ENCODE data around the gene USP32. TPM values are rescaled to one million over a fixed set of nuclear protein-coding genes. Genes with fewer than 3 reads are reported as not detected.
A peak's percentile ranks its signal among the peaks of the same experiment; 100 is the strongest.
"Not testable (repeated sequence)": the region's sequence is repeated elsewhere in the genome, so short reads cannot be mapped to it uniquely, and the experiment has no call there.

Gene USP32
- total and polyA plus RNA-seq, 10 of the 15 experiments (the other 5 are each of a cell fraction or from before 2014, with no cell fraction given) = 7.8 to 37.3 (median 25.5) TPM

- TF ChIP-seq, protein P1, sequence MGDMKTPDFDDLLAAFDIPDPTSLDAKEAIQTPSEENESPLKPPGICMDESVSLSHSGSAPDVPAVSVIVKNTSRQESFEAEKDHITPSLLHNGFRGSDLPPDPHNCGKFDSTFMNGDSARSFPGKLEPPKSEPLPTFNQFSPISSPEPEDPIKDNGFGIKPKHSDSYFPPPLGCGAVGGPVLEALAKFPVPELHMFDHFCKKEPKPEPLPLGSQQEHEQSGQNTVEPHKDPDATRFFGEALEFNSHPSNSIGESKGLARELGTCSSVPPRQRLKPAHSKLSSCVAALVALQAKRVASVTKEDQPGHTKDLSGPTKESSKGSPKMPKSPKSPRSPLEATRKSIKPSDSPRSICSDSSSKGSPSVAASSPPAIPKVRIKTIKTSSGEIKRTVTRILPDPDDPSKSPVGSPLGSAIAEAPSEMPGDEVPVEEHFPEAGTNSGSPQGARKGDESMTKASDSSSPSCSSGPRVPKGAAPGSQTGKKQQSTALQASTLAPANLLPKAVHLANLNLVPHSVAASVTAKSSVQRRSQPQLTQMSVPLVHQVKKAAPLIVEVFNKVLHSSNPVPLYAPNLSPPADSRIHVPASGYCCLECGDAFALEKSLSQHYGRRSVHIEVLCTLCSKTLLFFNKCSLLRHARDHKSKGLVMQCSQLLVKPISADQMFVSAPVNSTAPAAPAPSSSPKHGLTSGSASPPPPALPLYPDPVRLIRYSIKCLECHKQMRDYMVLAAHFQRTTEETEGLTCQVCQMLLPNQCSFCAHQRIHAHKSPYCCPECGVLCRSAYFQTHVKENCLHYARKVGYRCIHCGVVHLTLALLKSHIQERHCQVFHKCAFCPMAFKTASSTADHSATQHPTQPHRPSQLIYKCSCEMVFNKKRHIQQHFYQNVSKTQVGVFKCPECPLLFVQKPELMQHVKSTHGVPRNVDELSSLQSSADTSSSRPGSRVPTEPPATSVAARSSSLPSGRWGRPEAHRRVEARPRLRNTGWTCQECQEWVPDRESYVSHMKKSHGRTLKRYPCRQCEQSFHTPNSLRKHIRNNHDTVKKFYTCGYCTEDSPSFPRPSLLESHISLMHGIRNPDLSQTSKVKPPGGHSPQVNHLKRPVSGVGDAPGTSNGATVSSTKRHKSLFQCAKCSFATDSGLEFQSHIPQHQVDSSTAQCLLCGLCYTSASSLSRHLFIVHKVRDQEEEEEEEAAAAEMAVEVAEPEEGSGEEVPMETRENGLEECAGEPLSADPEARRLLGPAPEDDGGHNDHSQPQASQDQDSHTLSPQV (IDR thresholded peaks at IDR 0.05) = no peak
Observed at GRCh38 chr17:60223456-60223855, 168.5 kb downstream of the USP32 start (continued).

GRCh38 chr17:60218774-60219173, 173.2 kb downstream of the USP32 start:
- FAIRE-seq; H3K9me3 ChIP-seq (replicated peaks; ENCODE audit: control insufficient read depth, insufficient read depth, low read length); H3K4me1 ChIP-seq (ENCODE audit: control insufficient read depth, insufficient read depth, low read length); H3K27me3 ChIP-seq (replicated peaks in 1 of 2; ENCODE audit: control insufficient read depth in 2 of 2, insufficient read depth in 2 of 2, low read length in 1 of 2); DNase-seq (ENCODE audit: low read depth, low spot score); POLR2A ChIA-PET; H2AFZ ChIP-seq (ENCODE audit: control insufficient read depth, low read depth, low read length); intact Hi-C loops (cut with micrococcal nuclease; ENCODE audit: unreplicated experiment); in situ Hi-C loops (cut with MboI); H3K79me2 ChIP-seq (ENCODE audit: control insufficient read depth, insufficient read depth, low read length); H4K20me1 ChIP-seq (ENCODE audit: control insufficient read depth, insufficient read depth); H3K9ac ChIP-seq (ENCODE audit: control insufficient read depth, insufficient read depth, low read length); H3K27ac ChIP-seq (ENCODE audit: control insufficient read depth, insufficient read depth); ATAC-seq; RAD21 ChIA-PET (ENCODE audit: unreplicated experiment); H3K4me3 ChIP-seq; H3K4me2 ChIP-seq (ENCODE audit: control insufficient read depth, insufficient read depth); SMC1A ChIA-PET (ENCODE audit: uncharacterized antibody, unreplicated experiment): not testable (repeated sequence)
- H3K36me3 ChIP-seq (ENCODE audit: control insufficient read depth in 2 of 2, insufficient read depth in 2 of 2, low read length in 1 of 2) = peaks cover 0 to 14% of the 10 kb centered on the region in 2 experiments; a peak in 3 of 4 replicates
- CTCF ChIA-PET = interaction anchor here (0.6 kb wide), 1 partner anchor 156 kb away, joined by 3 read pairs; no protein-coding TSS in a partner anchor
- TSS peak; percentile 13 for BruUV-seq (replicated peaks)
- whole genome bisulfite sequencing (ENCODE audit: insufficient coverage, insufficient replicate concordance, low lambda C conversion rate, missing lambda C conversion rate) = 96% methylated on average over 2 of the region's 2 CpGs
- peak; percentile 62; the same call in 1 of the 2 replicates for TF ChIP-seq NFXL1 (IDR thresholded peaks at IDR 0.05; ENCODE audit: borderline replicate concordance)

DNA sequence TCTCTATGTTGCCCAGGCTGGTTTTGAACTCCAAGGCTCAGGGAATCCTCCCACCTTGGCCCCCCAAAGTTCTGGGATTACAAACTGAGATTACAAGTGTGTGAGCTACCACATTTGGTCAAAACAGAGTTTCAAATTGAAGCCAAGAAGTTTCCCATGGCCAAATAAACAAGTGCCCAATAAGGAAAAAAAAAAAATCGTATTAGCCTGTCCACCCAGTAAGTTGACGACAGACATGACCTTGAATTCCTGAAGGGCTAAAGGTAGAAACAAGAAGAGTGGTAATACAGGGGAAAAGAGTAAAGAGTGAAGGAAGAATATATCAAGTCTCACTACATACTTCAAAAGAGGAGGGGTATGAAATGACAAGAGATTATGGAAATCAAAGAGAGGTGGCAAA, 176.0 kb downstream of the USP32 start:
- TSS peak; percentile 33 for BruUV-seq (replicated peaks)
- ATAC-seq; DNase-seq (ENCODE audit: low read depth, low spot score); H3K4me3 ChIP-seq; H3K4me2 ChIP-seq (ENCODE audit: control insufficient read depth, insufficient read depth); H4K20me1 ChIP-seq (ENCODE audit: control insufficient read depth, insufficient read depth); H3K27me3 ChIP-seq (replicated peaks in 1 of 2; ENCODE audit: control insufficient read depth in 2 of 2, insufficient read depth in 2 of 2, low read length in 1 of 2); in situ Hi-C loops (cut with MboI); intact Hi-C loops (cut with micrococcal nuclease; ENCODE audit: unreplicated experiment); RAD21 ChIA-PET (ENCODE audit: unreplicated experiment); H3K9ac ChIP-seq (ENCODE audit: control insufficient read depth, insufficient read depth, low read length); H3K27ac ChIP-seq (ENCODE audit: control insufficient read depth, insufficient read depth); POLR2A ChIA-PET; H3K79me2 ChIP-seq (ENCODE audit: control insufficient read depth, insufficient read depth, low read length); FAIRE-seq; H3K4me1 ChIP-seq (ENCODE audit: control insufficient read depth, insufficient read depth, low read length); H2AFZ ChIP-seq (ENCODE audit: control insufficient read depth, low read depth, low read length); H3K36me3 ChIP-seq (ENCODE audit: control insufficient read depth in 2 of 2, insufficient read depth in 2 of 2, low read length in 1 of 2); H3K9me3 ChIP-seq (replicated peaks; ENCODE audit: control insufficient read depth, insufficient read depth, low read length): not testable (repeated sequence)
- SMC1A ChIA-PET (ENCODE audit: uncharacterized antibody, unreplicated experiment) = interaction anchor here (0.7 kb wide), 2 partner anchors 30 to 814 kb away, joined by 3 to 4 read pairs; no protein-coding TSS in a partner anchor
- CTCF ChIA-PET = interaction anchor here (0.7 kb wide), 1 partner anchor 161 kb away, joined by 3 read pairs; no protein-coding TSS in a partner anchor
- WGBS (ENCODE audit: insufficient coverage, insufficient replicate concordance, low lambda C conversion rate, missing lambda C conversion rate) = no CpG with 5 or more reads among the region's 2 CpGs

DNA sequence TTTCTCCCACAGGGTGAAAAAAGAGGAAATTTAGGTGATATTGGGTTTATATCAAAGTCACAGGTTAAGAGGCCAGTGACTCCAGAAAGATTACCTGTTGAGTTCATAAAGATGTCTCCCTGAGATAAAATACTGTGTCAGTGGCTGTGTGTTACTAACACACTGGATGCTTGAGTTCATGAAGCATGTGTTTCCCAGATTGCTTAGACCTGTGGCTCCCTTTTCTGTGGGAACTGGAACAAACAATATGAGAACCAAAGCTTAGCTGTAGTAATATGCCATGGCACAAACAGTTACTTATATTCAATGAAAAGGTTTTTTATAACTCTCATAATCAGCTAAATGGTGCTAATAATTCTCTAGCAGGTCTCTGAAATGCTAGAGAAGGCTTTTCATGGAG, 180.7 kb downstream of the USP32 start:
- intact Hi-C loops (cut with micrococcal nuclease; ENCODE audit: unreplicated experiment); SMC1A ChIA-PET (ENCODE audit: uncharacterized antibody, unreplicated experiment); H3K4me2 ChIP-seq (ENCODE audit: control insufficient read depth, insufficient read depth); RAD21 ChIA-PET (ENCODE audit: unreplicated experiment); H3K27ac ChIP-seq (ENCODE audit: control insufficient read depth, insufficient read depth); POLR2A ChIA-PET; H3K36me3 ChIP-seq (ENCODE audit: control insufficient read depth in 2 of 2, insufficient read depth in 2 of 2, low read length in 1 of 2); in situ Hi-C loops (cut with MboI); H3K9ac ChIP-seq (ENCODE audit: control insufficient read depth, insufficient read depth, low read length); CTCF ChIA-PET; H2AFZ ChIP-seq (ENCODE audit: control insufficient read depth, low read depth, low read length); H3K4me1 ChIP-seq (ENCODE audit: control insufficient read depth, insufficient read depth, low read length); H3K4me3 ChIP-seq; H3K27me3 ChIP-seq (replicated peaks in 1 of 2; ENCODE audit: control insufficient read depth in 2 of 2, insufficient read depth in 2 of 2, low read length in 1 of 2); FAIRE-seq; ATAC-seq; H3K79me2 ChIP-seq (ENCODE audit: control insufficient read depth, insufficient read depth, low read length); H4K20me1 ChIP-seq (ENCODE audit: control insufficient read depth, insufficient read depth); H3K9me3 ChIP-seq (replicated peaks; ENCODE audit: control insufficient read depth, insufficient read depth, low read length); BruUV-seq (replicated peaks); DNase-seq (ENCODE audit: low read depth, low spot score): not testable (repeated sequence)

Data from GM12878 (cell line).